Jurkat, Clone E6-1 (cell line): Measurements from ENCODE around the gene EPS15.
"Not testable (repeated sequence)": the region's sequence is repeated elsewhere in the genome, so short reads cannot be mapped to it uniquely, and the experiment has no call there.

ENCODE experiments used
- DNase-seq: peaks from one replicate; pipeline ENCODE4 v3.0.0-alpha.2; 2011; ENCODE audit warnings: low read depth, low spot score
- H3K4me3 ChIP-seq: 2 replicates; pipeline ENCODE4 v1.5.1; 2011; ENCODE audit warnings: mild to moderate bottlenecking, low read length, control low read depth, moderate library complexity

EPS15 gene

GRCh38 chr1:51518033-51518585 lies 957 bp downstream of the EPS15 start:
- DNase-seq, result no peak
- H3K4me3 ChIP-seq, result peak overlapping the region; percentile 86

GRCh38 chr1:51517361-51518032 lies 1.6 kb downstream of the EPS15 start:
- peak overlapping the region; percentile 86 for H3K4me3 ChIP-seq
- no peak for DNase-seq

GRCh38 chr1:51516649-51517158 lies 2.4 kb downstream of the EPS15 start:
- H3K4me3 ChIP-seq, result no peak overlapping the region
- no peak for DNase-seq

GRCh38 chr1:51515982-51516648 lies 3.0 kb downstream of the EPS15 start:
- no peak overlapping the region for H3K4me3 ChIP-seq
- no peak for DNase-seq

GRCh38 chr1:51515312-51515960 lies 3.6 kb downstream of the EPS15 start:
- DNase-seq, result no peak
- H3K4me3 ChIP-seq, result no peak overlapping the region

GRCh38 chr1:51514733-51515132 lies 4.3 kb downstream of the EPS15 start:
- no peak for DNase-seq
- no peak overlapping the region for H3K4me3 ChIP-seq

GRCh38 chr1:51512606-51513005 lies 6.5 kb downstream of the EPS15 start:
- no peak overlapping the region for H3K4me3 ChIP-seq

GRCh38 chr1:51512120-51512519 lies 6.9 kb downstream of the EPS15 start:
- no peak overlapping the region for H3K4me3 ChIP-seq
- no peak for DNase-seq

More at GRCh38 chr1:51512606-51513005, 6.5 kb downstream of the EPS15 start:
- no peak for DNase-seq

GRCh38 chr1:51509773-51510172 lies 9.3 kb downstream of the EPS15 start:
- DNase-seq, result no peak
- H3K4me3 ChIP-seq, result no peak overlapping the region

GRCh38 chr1:51506537-51506936 lies 12.5 kb downstream of the EPS15 start:
- H3K4me3 ChIP-seq, result no peak overlapping the region
- no peak for DNase-seq

- no peak for DNase-seq
- no peak overlapping the region for H3K4me3 ChIP-seq
These were observed 14.1 kb downstream of the EPS15 start for GRCh38 chr1:51504806-51505525.

- H3K4me3 ChIP-seq, DNase-seq: not testable (repeated sequence)
These were observed 17.8 kb downstream of the EPS15 start for GRCh38 chr1:51501218-51501630.

- DNase-seq, result no peak
- no peak overlapping the region for H3K4me3 ChIP-seq
These were observed 19.4 kb downstream of the EPS15 start for GRCh38 chr1:51499694-51500093.

- H3K4me3 ChIP-seq, result no peak overlapping the region
These were observed 20.1 kb downstream of the EPS15 start for GRCh38 chr1:51498924-51499323.

GRCh38 chr1:51497340-51497739 lies 21.7 kb downstream of the EPS15 start:
- no peak overlapping the region for H3K4me3 ChIP-seq
- no peak for DNase-seq

More at GRCh38 chr1:51498924-51499323, 20.1 kb downstream of the EPS15 start:
- DNase-seq, result no peak

- DNase-seq, result no peak
- no peak overlapping the region for H3K4me3 ChIP-seq
These were observed 24.8 kb downstream of the EPS15 start for GRCh38 chr1:51494138-51494830.

- H3K4me3 ChIP-seq, result no peak overlapping the region
These were observed 27.7 kb downstream of the EPS15 start for GRCh38 chr1:51491166-51491981.

GRCh38 chr1:51489472-51489871 lies 29.6 kb downstream of the EPS15 start:
- DNase-seq, result no peak

More at GRCh38 chr1:51491166-51491981, 27.7 kb downstream of the EPS15 start:
- DNase-seq, result no peak

More at GRCh38 chr1:51489472-51489871, 29.6 kb downstream of the EPS15 start:
- H3K4me3 ChIP-seq, result no peak overlapping the region
